Pons (tissue), 1 donor: Measurements from ENCODE around the gene NKX6-1.

Experiments
- DNase-seq: peaks from one replicate; pipeline ENCODE4 v3.0.0-alpha.2; 2016; ENCODE audit warnings: low spot score

NKX6-1 gene

GRCh38 chr4:84498203-84498934, 723 bp downstream of the NKX6-1 start:
- DNase-seq = no peak

GRCh38 chr4:84497504-84498202, 1.4 kb downstream of the NKX6-1 start:
- DNase-seq = no peak

GRCh38 chr4:84496706-84497503, 2.2 kb downstream of the NKX6-1 start:
- no peak for DNase-seq

- DNase-seq = no peak
Measured at GRCh38 chr4:84496331-84496705, 2.8 kb downstream of the NKX6-1 start.

- DNase-seq = no peak
Measured at GRCh38 chr4:84495794-84496261, 3.3 kb downstream of the NKX6-1 start.

- DNase-seq = no peak
Measured at GRCh38 chr4:84495118-84495793, 3.8 kb downstream of the NKX6-1 start.

GRCh38 chr4:84494531-84494930, 4.6 kb downstream of the NKX6-1 start:
- no peak for DNase-seq

GRCh38 chr4:84494076-84494475, 5.0 kb downstream of the NKX6-1 start:
- DNase-seq = no peak

GRCh38 chr4:84493092-84493850, 5.8 kb downstream of the NKX6-1 start:
- DNase-seq = no peak

- no peak for DNase-seq
Measured at GRCh38 chr4:84492737-84493091, 6.4 kb downstream of the NKX6-1 start.

GRCh38 chr4:84492290-84492689, 6.8 kb downstream of the NKX6-1 start:
- DNase-seq = no peak

GRCh38 chr4:84491481-84491880, 7.6 kb downstream of the NKX6-1 start:
- no peak for DNase-seq

- no peak for DNase-seq
Measured at GRCh38 chr4:84490663-84491062, 8.4 kb downstream of the NKX6-1 start.

GRCh38 chr4:84484236-84484635, 14.9 kb downstream of the NKX6-1 start:
- no peak for DNase-seq

- no peak for DNase-seq
Measured at GRCh38 chr4:84483688-84484087, 15.4 kb downstream of the NKX6-1 start.

GRCh38 chr4:84482564-84483563, 16.2 kb downstream of the NKX6-1 start:
- no peak for DNase-seq

- no peak for DNase-seq
Measured at GRCh38 chr4:84481860-84482245, 17.2 kb downstream of the NKX6-1 start.

- DNase-seq = no peak
Measured at GRCh38 chr4:84481077-84481859, 17.8 kb downstream of the NKX6-1 start.

- no peak for DNase-seq
Measured at GRCh38 chr4:84480082-84480481, 19.0 kb downstream of the NKX6-1 start.
